Measurements from ENCODE around the gene HUS1.

Gene HUS1

DNA sequence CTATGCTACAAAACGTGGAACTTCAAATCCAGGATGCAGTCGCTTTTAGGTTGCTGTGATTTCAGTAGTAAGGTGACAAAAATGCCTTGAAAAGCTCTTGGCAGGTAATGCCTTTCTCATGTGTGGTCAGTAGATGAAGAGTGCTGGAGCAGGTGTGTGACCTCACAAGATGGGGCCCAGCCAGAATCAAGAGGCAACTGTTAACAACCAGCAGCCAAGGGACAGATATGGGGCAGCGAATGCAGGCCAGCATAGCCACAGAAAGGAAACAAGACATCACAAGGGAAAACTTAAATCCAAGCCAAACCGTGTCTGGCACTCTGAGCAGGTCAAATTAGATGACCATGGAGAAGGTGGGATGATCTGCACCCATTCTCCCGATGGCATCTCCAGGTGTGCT, 12.3 kb downstream of the HUS1 start:
- DNase-seq (ENCODE audit: low read depth in 2 of 2), result no peak
- H3K4me3 ChIP-seq (replicated peaks in 1 of 2; ENCODE audit: low read depth in 2 of 2, low read length in 2 of 2), result no peak overlapping the region
- TF ChIP-seq, protein P1, sequence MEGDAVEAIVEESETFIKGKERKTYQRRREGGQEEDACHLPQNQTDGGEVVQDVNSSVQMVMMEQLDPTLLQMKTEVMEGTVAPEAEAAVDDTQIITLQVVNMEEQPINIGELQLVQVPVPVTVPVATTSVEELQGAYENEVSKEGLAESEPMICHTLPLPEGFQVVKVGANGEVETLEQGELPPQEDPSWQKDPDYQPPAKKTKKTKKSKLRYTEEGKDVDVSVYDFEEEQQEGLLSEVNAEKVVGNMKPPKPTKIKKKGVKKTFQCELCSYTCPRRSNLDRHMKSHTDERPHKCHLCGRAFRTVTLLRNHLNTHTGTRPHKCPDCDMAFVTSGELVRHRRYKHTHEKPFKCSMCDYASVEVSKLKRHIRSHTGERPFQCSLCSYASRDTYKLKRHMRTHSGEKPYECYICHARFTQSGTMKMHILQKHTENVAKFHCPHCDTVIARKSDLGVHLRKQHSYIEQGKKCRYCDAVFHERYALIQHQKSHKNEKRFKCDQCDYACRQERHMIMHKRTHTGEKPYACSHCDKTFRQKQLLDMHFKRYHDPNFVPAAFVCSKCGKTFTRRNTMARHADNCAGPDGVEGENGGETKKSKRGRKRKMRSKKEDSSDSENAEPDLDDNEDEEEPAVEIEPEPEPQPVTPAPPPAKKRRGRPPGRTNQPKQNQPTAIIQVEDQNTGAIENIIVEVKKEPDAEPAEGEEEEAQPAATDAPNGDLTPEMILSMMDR (IDR thresholded peaks at IDR 0.05; ENCODE audit: low read depth, low read length), result no peak

DNA sequence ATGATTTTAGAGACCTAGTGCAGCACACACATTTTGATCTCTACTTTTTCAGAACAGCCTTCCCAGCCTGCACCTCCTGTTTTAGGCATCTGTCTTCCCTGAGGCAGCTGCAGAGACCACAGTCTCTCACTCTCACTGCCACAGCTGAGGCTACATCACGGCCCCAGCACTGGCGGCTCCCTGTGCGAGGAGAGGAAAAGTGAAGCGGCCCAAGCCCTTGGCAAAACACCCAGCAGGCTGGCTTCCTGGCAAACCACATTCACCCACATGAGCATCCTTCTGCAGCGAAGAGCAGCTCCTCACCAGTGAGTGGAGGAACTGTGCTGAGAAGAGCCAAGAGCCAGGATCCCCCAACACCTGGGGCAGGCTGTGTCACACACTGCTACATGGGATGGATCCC, 14.0 kb downstream of the HUS1 start:
- H3K4me3 ChIP-seq (replicated peaks in 1 of 2; ENCODE audit: low read depth in 2 of 2, low read length in 2 of 2), result no peak overlapping the region

DNA sequence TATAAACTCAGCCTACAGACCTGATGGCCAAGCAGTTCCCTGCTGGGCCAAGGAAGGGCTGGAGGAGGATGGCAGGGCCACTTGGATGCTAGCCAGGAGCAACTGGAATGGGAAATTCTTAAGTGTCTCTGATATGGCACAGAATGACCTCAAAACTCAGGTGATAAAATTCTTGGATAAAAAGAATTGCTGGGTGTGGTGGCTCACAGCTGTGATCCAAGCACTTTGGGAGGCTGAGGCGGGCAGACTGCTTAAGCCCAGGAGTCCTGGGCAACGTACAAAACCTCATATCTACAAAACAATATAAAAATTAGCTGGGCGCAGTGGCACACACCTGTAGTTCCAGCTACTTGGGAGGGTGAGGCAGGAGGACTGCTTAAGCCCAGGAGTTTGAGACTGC, 17.2 kb downstream of the HUS1 start:
- no peak for DNase-seq (ENCODE audit: low read depth in 2 of 2)
- TF ChIP-seq, protein P1 (IDR thresholded peaks at IDR 0.05; ENCODE audit: low read depth, low read length), result no peak

More for the DNA sequence above, 14.0 kb downstream of the HUS1 start:
- TF ChIP-seq, protein P1 (IDR thresholded peaks at IDR 0.05; ENCODE audit: low read depth, low read length), result no peak
- DNase-seq (ENCODE audit: low read depth in 2 of 2), result no peak

DNA sequence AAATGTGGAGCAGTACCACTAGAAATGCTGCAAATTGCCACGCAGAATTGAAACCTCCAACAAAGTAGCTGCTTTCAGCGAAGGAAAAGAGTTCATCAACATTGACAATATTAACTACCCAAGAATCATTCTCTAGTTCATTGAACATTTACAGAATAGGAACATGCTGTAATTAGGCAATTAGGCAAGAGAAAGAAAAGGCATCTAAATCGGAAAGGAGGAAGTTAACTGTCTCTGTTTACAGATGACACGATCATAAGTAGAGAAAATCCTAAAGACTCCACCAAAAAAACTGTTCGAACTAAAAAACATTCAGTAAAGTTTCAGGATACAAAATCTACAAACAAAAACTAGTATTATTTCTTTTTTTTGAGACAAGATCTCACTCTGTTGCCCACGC, 22.3 kb downstream of the HUS1 start:
- TF ChIP-seq, protein P1 (IDR thresholded peaks at IDR 0.05; ENCODE audit: low read depth, low read length), result no peak
- DNase-seq (ENCODE audit: low read depth in 2 of 2), result no peak

More for the DNA sequence above, 17.2 kb downstream of the HUS1 start:
- H3K4me3 ChIP-seq (replicated peaks in 1 of 2; ENCODE audit: low read depth in 2 of 2, low read length in 2 of 2), result no peak overlapping the region

DNA sequence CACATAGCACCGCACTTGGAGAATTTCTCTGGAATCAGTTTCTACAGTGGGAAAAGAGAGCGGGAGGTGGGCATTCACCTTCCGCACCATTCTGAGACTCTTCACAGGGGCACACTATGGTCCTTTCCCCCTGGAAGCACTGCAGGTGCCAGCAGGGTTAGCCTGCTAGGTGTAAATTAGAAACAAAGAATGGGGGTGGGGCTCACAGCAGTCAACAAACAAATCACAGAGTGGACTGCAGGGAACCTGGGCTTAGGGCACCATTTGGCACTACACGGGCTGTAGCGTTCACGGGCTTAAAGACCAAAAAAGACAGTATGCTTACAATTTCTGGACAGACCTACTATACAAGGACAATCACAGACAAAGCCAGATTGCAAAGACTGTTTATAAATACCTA, 23.2 kb downstream of the HUS1 start:
- TF ChIP-seq, protein P1 (IDR thresholded peaks at IDR 0.05; ENCODE audit: low read depth, low read length), result no peak
- no peak for DNase-seq (ENCODE audit: low read depth in 2 of 2)
- H3K4me3 ChIP-seq (replicated peaks in 1 of 2; ENCODE audit: low read depth in 2 of 2, low read length in 2 of 2), result no peak overlapping the region

More for the DNA sequence above, 22.3 kb downstream of the HUS1 start:
- H3K4me3 ChIP-seq (replicated peaks in 1 of 2; ENCODE audit: low read depth in 2 of 2, low read length in 2 of 2), result no peak overlapping the region

DNA sequence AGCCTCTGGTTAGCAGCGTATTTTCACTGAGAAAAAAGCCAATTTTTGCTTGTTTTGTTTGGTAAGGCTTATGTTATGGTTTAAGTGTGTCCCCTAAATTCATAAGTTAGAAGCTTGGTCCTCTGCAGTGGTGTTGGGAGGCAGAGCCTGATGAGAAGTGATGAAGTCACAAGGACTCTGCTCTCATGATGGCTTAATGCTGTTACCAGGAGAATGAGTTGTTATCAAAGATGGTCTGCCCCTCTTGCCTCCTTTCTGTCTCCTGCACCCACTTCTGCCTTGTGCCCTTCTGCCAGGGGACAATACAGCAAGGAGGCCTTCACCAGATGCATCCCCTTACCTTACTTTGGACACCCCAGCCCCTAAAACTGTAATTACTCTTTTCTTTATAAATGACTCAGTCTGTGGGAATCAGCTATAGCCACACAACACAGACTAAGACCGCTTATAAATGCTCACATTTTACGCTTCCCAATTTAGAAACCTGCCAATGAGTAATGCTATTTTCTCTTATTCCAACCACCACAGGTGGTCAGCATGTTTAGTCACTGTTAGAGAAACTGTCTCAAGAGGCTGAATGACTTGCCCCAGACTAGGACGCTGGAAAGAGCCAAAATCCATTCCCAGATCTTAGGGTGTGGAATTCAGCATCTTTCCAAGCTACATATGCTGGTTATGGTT, 25.0 kb downstream of the HUS1 start:
- TF ChIP-seq, protein P1 (IDR thresholded peaks at IDR 0.05; ENCODE audit: low read depth, low read length), result no peak
- no peak overlapping the region for H3K4me3 ChIP-seq (replicated peaks in 1 of 2; ENCODE audit: low read depth in 2 of 2, low read length in 2 of 2)
- DNase-seq (ENCODE audit: low read depth in 2 of 2), result peak in 1 of 2 donors; percentile 56

DNA sequence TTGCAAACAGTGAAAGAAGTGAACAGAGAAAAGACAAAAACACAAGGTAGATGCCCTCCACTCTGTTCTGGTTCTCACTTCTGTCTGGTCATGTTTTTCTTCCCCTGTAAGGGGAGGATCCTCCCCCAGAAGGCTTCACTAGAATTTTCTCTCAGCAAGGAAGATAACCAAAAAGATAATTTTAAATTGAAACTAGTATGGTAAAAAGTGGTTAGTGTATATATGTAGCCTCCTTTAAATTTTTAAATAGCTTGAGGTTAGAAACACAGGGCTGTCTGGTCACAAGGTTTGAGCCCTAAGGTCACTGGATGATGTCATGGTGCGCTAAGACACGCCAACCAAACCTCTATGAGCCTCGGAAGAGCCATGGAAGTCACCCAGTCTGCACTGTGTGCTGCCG, 25.6 kb downstream of the HUS1 start:
- no peak overlapping the region for H3K4me3 ChIP-seq (replicated peaks in 1 of 2; ENCODE audit: low read depth in 2 of 2, low read length in 2 of 2)
- no peak for DNase-seq (ENCODE audit: low read depth in 2 of 2)
- TF ChIP-seq, protein P1 (IDR thresholded peaks at IDR 0.05; ENCODE audit: low read depth, low read length), result no peak
